D721Med (cell line): ENCODE data around the gene PDC.

ENCODE experiments used
- DNase-seq: peaks from one replicate; pipeline ENCODE4 v3.0.0; 2011; ENCODE audit warnings: low spot score; ENCODE audit not compliant: insufficient read length
- FAIRE-seq: peaks from 2 replicates; lab custom pipeline; 2011; peaks lifted over from hg19 to GRCh38; lab: Jason Lieb, UNC
- TF ChIP-seq, protein P1 (sequence below): IDR thresholded peaks from 2 replicates; pipeline ENCODE4 v1.5.1; 2012; ENCODE audit warnings: mild to moderate bottlenecking, control low read depth; ENCODE audit not compliant: insufficient read depth; ENCODE audit errors: missing control alignments

PDC gene

DNA sequence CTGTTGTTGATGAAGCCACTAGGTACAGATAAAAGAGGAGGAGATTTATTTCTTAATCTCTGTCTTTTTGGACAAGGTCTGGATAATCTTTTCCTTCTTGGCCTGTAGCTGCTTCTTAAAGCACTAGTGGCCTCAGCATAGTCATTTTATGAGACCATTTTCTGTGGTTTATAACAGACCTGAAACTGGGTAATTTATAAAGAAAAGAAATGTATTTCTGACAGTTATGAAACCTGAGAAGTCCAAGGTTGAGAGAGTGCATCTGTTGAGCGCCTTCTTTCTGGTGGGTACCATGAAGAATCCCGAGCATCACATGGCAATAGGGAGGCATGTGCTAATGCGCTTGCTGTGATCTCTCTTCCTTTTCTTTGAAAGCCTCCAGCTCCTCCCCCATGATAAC is 36.7 kb upstream of the PDC start:
- DNase-seq = no peak
- FAIRE-seq = peak; percentile 44
- TF ChIP-seq, protein P1, sequence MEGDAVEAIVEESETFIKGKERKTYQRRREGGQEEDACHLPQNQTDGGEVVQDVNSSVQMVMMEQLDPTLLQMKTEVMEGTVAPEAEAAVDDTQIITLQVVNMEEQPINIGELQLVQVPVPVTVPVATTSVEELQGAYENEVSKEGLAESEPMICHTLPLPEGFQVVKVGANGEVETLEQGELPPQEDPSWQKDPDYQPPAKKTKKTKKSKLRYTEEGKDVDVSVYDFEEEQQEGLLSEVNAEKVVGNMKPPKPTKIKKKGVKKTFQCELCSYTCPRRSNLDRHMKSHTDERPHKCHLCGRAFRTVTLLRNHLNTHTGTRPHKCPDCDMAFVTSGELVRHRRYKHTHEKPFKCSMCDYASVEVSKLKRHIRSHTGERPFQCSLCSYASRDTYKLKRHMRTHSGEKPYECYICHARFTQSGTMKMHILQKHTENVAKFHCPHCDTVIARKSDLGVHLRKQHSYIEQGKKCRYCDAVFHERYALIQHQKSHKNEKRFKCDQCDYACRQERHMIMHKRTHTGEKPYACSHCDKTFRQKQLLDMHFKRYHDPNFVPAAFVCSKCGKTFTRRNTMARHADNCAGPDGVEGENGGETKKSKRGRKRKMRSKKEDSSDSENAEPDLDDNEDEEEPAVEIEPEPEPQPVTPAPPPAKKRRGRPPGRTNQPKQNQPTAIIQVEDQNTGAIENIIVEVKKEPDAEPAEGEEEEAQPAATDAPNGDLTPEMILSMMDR = no peak

DNA sequence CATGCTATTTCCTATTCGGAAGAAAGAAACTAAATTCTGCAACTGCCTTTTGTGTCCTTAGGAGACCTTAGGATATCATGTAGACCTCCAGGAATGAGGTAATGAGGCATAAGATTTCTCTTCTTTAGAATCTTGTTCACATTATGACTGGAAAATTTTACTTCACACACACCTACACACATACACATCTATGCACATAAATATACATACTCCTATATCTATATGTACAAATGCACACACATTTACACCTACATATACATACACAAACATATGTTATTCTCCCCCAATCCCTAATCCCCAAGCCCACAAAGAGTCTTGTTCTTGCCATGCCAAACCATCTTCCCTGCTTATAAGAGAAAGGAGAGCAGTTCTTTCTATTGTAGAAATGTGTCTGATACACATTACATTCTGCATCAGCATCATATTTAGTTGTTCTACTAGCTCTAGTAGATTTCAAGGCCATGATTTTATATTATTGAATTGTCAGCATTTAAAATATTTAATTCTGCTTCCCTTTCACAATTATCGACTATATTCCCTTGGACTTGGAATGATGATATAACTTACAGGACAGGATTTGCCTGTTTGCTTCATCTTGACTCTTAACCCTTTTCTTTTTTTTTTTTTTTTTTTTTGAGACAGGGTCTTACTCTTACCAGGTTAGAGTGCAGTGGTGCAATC is 35.4 kb upstream of the PDC start:
- TF ChIP-seq, protein P1 = no peak
- DNase-seq (no peak), FAIRE-seq (peak; percentile 48)

DNA sequence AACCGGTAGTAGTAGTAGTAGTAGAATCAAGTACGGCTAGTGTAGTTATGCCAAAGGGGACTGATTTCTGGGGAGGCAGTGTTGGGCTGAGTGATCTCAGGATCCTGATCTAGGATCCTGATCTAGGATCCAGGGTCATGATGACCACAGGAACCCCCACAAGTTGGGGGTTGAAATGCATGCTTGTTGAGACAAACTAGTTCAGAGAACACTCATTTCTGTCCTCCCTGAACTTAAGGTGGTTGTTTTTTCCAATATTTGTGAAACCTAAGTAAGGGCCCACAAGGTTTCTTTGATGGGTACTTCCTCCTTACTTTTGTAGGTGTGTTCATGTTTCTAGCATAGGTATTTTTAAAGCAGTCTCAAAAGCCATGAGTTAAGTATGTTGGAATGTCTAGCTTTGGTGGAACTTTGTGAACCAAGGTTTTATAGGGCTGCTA is 33.9 kb upstream of the PDC start:
- no peak for DNase-seq
- peak; percentile 38 for FAIRE-seq
- TF ChIP-seq, protein P1 = no peak

DNA sequence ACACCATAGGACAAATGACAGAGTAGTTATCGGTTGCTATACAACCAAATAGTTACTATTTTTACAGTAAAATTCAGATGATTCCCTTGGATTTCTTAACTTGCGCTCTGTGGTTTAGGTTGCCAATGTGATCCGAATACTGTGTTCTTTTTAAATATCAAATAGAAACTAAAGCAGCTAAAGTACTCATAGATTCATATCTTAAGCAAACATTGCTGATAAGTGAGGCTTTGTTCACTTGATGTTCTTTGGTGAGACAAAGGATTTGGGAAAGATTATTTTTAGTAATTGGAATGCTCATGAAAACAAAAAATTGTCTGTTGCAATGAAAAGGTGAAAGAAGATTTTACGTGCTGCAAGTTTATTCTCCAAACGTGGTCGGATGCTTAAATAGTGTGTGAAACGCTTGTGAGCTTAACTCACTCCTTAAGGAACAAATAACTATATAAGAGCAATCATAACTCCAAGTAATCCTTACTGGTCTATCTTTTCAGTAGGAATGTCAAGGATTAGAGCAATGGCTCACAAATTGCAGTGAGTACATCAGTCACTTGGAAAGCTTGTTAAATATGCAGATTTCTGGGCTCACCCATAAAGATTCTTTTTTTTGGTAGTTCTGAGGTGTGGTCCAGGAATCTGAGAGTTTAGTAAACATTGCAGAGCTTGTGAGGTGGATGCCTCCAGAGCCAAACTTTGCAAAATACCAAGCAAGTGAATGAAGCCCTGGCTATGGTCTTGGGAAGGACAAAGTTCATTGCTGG is 31.8 kb upstream of the PDC start:
- peak; percentile 55 for FAIRE-seq

DNA sequence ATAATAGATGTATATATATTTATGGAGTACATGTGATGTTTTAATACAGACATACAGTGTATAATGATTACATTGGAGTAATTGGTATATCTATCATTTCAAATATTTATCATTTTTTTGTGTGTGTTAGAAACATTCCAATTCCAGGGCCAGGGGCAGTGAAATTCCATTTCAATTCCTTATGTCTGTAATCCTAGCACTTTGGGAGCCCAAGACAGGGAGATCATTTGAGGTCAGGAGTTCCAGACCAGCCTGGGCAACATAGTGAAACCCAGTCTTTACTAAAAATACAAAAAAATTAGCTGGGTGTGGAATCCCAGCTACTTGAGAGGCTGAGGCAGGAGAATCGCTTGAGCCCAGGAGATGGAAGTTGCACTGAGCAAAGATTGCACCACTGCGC is 30.4 kb upstream of the PDC start:
- FAIRE-seq (no peak), DNase-seq (no peak)
- TF ChIP-seq, protein P1 = no peak

More for the DNA sequence above, 31.8 kb upstream of the PDC start:
- TF ChIP-seq, protein P1 = no peak
- no peak for DNase-seq

DNA sequence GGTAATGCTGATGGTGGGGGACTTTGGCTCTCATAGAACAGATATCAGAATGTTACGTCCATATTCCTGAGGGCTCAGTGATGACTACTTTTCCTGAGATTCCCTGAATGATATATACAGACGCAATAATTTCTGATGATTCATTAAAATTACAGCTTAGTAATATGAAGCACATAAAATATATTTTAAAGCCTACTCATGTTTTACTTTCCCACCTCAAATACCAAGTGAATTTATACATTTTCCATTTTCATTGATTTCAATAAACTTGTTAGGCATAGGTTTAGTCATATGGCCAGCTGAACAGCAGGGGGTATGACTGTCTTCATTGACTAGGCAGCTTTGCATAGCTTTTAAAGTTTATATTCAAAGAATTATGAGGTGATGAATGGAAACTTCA is 26.2 kb upstream of the PDC start:
- FAIRE-seq (no peak), DNase-seq (no peak)
- TF ChIP-seq, protein P1 = no peak

DNA sequence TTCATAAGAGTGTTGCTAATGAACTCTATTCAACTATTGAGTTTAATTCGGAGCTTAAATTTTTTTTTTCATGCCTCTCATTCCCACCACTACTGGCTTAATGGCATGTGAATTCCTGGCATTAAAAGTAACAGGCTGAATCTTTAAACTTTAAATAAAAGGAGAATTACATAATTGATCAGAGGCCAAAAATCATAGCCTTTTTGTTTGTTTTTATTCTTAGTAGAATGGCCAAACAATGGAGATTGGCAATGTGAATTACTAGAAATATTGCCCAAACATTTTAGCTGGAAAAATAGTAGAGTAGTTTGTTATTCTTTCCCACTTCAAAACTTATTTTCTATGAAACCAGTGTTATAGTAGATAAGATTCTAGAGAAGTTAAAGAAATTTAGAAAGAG is 25.1 kb upstream of the PDC start:
- FAIRE-seq (no peak), DNase-seq (no peak)
- TF ChIP-seq, protein P1 = no peak
